ENCODE data around the gene C5orf22. TPM values are rescaled to one million over a fixed set of nuclear protein-coding genes. Genes with fewer than 3 reads are reported as not detected.

The C5orf22 gene
- 10 to 100 TPM; 20.6 to 32.4 (median 27.0) TPM for total RNA-seq
- 10 to 100 TPM; 14.9 to 29.7 (median 23.9) TPM for polyA plus RNA-seq
- long read RNA-seq, donor 1, transcript C5orf22-201 (9 exons, 3,612 nt), result major isoform, 14 of 17 reads
- long read RNA-seq, donor 1, partial matches to known transcripts, result 0 of 17 reads
- long read RNA-seq, donor 1, other reads (novel, unspliced or antisense), result 2 of 17 reads
- long read RNA-seq, donor 2, transcript C5orf22-201 (9 exons, 3,612 nt), result major isoform, 34 of 48 reads
- long read RNA-seq, donor 2, partial matches to known transcripts, result 1 of 48 reads
- long read RNA-seq, donor 2, other reads (novel, unspliced or antisense), result 12 of 48 reads

DNA sequence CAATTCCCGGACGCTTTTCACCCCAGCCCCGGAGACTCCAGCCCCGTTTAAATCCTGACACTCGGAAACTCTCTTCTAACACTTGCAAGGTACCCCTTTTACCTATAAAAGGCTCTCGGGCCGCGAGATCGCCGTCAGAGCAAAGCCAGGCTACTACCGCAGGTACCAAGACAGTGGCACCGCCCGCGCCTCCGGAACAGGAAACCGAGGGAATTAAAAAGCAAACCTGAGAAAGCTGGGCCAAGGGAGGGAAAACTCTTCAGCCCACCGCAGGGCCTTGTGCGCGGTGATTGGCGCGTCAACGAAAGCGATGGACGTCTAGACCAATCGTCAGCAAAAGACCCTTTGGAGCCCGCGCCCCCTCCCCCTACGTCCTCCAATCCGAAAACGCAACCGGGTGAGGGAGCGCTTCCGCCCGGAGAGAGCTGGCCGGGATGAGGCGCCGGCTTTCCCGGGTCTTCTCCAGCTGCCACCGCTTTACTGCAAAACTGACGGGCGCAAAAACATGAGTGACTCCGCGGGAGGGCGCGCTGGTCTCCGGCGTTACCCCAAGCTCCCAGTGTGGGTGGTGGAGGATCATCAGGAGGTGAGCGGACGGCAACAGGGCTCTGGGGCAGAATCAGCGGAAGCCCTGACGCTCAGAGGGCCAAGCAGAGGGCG is at the start of gene C5orf22, which contains the start of gene DROSHA:
TSS of gene C5orf22 (plus strand) at position 414 of the 660 bp plus-strand sequence. CDS start at position 506, 92 bp downstream.
TSS of gene DROSHA (minus strand) at position 206 of the 660 bp plus-strand sequence. CDS start 3,034 bp downstream, outside the sequence.
- Histone ChIP-seq H3K4me3 (peak within 1 kb of the TSS; percentile 92), H3K36me3 (ENCODE audit: insufficient read depth in 1 of 2, low read depth in 1 of 2) (peaks cover 9 to 55% of the 10 kb centered on the region in 2 donors), H3K27ac (peak within 1 kb of the TSS; percentile 85), H3K27me3 (ENCODE audit: insufficient read depth in 3 of 3, low read length in 2 of 3) (no peaks in the 10 kb centered on the region), H3K4me1 (peaks cover 19% of the 10 kb centered on the region), H3K9me3 (no peaks in the 10 kb centered on the region)
- peak; percentile 99 to 100 (median 100) for ATAC-seq
- TF ChIP-seq, protein P1, sequence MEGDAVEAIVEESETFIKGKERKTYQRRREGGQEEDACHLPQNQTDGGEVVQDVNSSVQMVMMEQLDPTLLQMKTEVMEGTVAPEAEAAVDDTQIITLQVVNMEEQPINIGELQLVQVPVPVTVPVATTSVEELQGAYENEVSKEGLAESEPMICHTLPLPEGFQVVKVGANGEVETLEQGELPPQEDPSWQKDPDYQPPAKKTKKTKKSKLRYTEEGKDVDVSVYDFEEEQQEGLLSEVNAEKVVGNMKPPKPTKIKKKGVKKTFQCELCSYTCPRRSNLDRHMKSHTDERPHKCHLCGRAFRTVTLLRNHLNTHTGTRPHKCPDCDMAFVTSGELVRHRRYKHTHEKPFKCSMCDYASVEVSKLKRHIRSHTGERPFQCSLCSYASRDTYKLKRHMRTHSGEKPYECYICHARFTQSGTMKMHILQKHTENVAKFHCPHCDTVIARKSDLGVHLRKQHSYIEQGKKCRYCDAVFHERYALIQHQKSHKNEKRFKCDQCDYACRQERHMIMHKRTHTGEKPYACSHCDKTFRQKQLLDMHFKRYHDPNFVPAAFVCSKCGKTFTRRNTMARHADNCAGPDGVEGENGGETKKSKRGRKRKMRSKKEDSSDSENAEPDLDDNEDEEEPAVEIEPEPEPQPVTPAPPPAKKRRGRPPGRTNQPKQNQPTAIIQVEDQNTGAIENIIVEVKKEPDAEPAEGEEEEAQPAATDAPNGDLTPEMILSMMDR (IDR thresholded peaks at IDR 0.05), result no peak
- intact Hi-C loops (cut with DNase I), result no loop called here
- DNase-seq, result peak; percentile 94 to 96
- 1% methylated on average over 52 of the region's 52 CpGs for WGBS, 3 donors

DNA sequence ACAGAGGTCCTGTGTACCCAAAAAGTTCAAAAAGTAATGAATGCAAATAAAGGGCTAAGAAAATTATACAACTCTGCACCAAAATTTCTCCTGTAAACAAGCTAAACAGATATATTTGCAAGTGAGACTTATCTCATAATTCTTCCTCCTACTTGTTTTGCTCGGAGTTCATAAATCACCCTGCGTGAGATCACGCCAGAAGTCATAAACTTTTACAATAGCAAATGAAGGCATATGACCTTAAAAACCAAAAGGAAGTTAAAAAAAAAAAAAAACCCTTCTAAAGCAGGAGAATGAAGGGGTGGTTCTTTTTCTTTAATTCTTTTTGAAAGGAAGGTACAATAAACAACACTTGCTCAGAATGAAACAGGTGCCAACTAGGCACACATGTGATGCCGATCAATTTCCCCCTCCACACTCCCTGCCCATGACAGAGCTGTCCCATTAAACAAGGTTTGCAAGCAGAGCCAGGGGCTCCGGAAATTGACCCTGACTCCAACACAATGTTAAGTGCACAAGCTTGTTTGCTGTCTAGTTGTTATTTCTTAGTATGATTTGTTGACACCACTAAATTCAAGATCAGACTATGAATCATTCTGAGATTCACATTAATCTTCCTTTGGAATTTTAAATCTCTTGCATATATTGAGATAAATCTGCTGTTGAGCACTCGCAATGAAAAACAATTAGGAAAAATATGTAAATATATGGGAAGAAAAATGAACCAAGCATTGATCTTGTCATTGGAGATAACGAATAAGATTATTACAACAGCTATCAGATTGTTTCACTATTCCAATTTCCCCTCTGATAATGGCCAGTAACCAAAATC is 46.5 kb upstream of the C5orf22 start:
- Histone ChIP-seq H3K36me3 (ENCODE audit: insufficient read depth in 1 of 2, low read depth in 1 of 2) (peaks cover 4 to 59% of the 10 kb centered on the region in 2 donors), H3K27ac (peak overlapping the region; percentile 39), H3K27me3 (ENCODE audit: insufficient read depth in 3 of 3, low read length in 2 of 3) (no peaks in the 10 kb centered on the region), H3K4me3 (no peak overlapping the region), H3K4me1 (peaks cover 20% of the 10 kb centered on the region), H3K9me3 (no peaks in the 10 kb centered on the region)
- TF ChIP-seq, protein P1 (IDR thresholded peaks at IDR 0.05), result no peak
- peak in 1 of 4 donors; percentile 49 for ATAC-seq
- intact Hi-C loops (cut with DNase I), result no loop called here
- 37 to 43% (median 40%) methylated on average over 7 of the region's 7 CpGs for WGBS, 3 donors
- DNase-seq, result no peak

DNA sequence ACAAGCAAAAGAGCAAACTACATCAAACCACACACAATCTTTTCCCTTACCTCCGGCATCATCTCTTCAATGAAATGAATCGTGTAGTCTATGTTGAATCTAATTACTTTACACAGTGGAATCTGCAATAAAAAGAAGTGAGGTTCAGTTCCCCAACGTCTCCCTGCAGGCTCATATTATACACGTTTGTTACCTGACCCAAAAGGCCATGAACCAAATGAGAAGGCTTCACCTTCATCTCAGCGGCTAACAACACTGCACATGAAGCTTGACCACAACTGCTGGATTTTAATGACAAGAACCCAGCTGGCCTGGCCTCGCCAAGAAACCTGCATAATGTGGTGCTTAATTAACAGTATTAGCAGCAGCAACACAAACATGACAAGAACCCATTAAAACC is 45.7 kb upstream of the C5orf22 start:
- intact Hi-C loops (cut with DNase I), result no loop called here
- Histone ChIP-seq H3K4me1 (peaks cover 20% of the 10 kb centered on the region), H3K9me3 (no peaks in the 10 kb centered on the region), H3K4me3 (no peak overlapping the region), H3K27ac (no peak overlapping the region), H3K36me3 (ENCODE audit: insufficient read depth in 1 of 2, low read depth in 1 of 2) (peaks cover 4 to 55% of the 10 kb centered on the region in 2 donors), H3K27me3 (ENCODE audit: insufficient read depth in 3 of 3, low read length in 2 of 3) (no peaks in the 10 kb centered on the region)
- ATAC-seq (no peak), DNase-seq (no peak)
- 36 to 63% (median 40%) methylated on average over 6 of the region's 6 CpGs for WGBS, 3 donors
- TF ChIP-seq, protein P1 (IDR thresholded peaks at IDR 0.05), result no peak

DNA sequence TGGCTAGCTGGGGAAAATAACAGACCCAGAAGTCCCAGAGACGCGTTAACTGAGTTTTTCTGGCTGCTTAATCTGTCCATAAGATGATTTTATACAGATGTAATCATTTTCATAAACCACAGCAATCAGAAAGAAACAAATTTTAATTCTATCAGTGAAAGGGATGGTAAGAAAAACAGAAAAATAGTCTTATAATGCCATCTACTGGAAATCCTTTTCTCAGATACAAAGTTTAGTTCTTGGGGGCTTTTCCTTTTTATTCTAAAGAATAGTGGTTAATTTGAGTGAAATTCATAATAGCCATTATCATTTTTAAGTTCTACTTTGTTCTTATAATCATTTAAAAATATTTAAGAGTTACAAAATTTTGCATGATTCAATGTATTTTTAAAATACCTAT is 44.6 kb upstream of the C5orf22 start:
- DNase-seq, result no peak
- Histone ChIP-seq H3K4me3 (no peak overlapping the region), H3K27me3 (ENCODE audit: insufficient read depth in 3 of 3, low read length in 2 of 3) (no peaks in the 10 kb centered on the region), H3K27ac (no peak overlapping the region), H3K36me3 (ENCODE audit: insufficient read depth in 1 of 2, low read depth in 1 of 2) (peaks cover 4 to 54% of the 10 kb centered on the region in 2 donors), H3K9me3 (no peaks in the 10 kb centered on the region), H3K4me1 (peaks cover 20% of the 10 kb centered on the region)
- ATAC-seq, result no peak
- intact Hi-C loops (cut with DNase I), result no loop called here
- WGBS, 3 donors, result 85 to 92% (median 88%) methylated on average over 2 of the region's 2 CpGs
- TF ChIP-seq, protein P1 (IDR thresholded peaks at IDR 0.05), result no peak

All from psoas muscle (tissue), 8 donors.